HepG2 (cell line): Measurements from ENCODE around the gene SLC25A45. TPM values are rescaled to one million over a fixed set of nuclear protein-coding genes. Genes with fewer than 3 reads are reported as not detected.
A peak's percentile ranks its signal among the peaks of the same experiment; 100 is the strongest.

ENCODE experiments used
- ARNTL ChIP-seq: sonication (generic); formaldehyde crosslinking; IDR thresholded peaks from 2 replicates; pipeline ENCODE4 v1.4.0; 2020; ENCODE audit warnings: mild to moderate bottlenecking, missing genetic modification reagents
- BHLHE40 ChIP-seq: IDR thresholded peaks from 2 replicates; pipeline ENCODE4 v1.6.1; 2011; ENCODE audit warnings: low read length, improper control_type of control experiment
- CBFB ChIP-seq: sonication (generic); formaldehyde crosslinking; IDR thresholded peaks from 2 replicates; pipeline ENCODE4 v1.4.0; 2020; ENCODE audit warnings: missing genetic modification reagents
- CREM ChIP-seq, 2 experiments: sonication (generic) in 1 of 2; formaldehyde crosslinking in 1 of 2; IDR thresholded peaks; 2 replicates each; pipeline versions ENCODE4 v1.4.0 to v1.6.1; 2016 to 2020; ENCODE audit warnings: antibody characterized with exemption in 1 of 2, mild to moderate bottlenecking in 1 of 2, missing genetic modification reagents in 1 of 2
- EP300 ChIP-seq, 3 experiments: sonication (generic) in 1 of 3; formaldehyde crosslinking in 1 of 3; IDR thresholded peaks; 2 replicates each; pipeline versions ENCODE4 v1.5.1 to v1.6.1; 2011 to 2020; ENCODE audit warnings: low read depth in 2 of 3, low read length in 2 of 3, borderline replicate concordance in 1 of 3, improper control_type of control experiment in 1 of 3, mild to moderate bottlenecking in 1 of 3, missing genetic modification reagents in 1 of 3, moderate library complexity in 1 of 3
- FOXO1 ChIP-seq: sonication (generic); formaldehyde crosslinking; IDR thresholded peaks from 2 replicates; pipeline ENCODE4 v1.4.0; 2020; ENCODE audit warnings: missing genetic modification reagents
- HDAC6 ChIP-seq: fragments of 200-600 bp; sonication (generic); IDR thresholded peaks from 2 replicates; pipeline ENCODE4 v1.7.0; 2017; ENCODE audit warnings: mild to moderate bottlenecking, antibody characterized with exemption, low read length, low read depth
- HNRNPH1 ChIP-seq: fragments of 200-400 bp; formaldehyde crosslinking; optimal IDR thresholded peaks from 2 replicates; pipeline ENCODE3; 2017; ENCODE audit warnings: mild to moderate bottlenecking, low read depth, low read length
- HNRNPK ChIP-seq: fragments of 200-400 bp; formaldehyde crosslinking; IDR thresholded peaks from 2 replicates; pipeline ENCODE4 v1.6.1; 2018; ENCODE audit warnings: low read length, low read depth, moderate library complexity, mild to moderate bottlenecking; ENCODE audit not compliant: poor library complexity, severe bottlenecking
- JUNB ChIP-seq: sonication (generic); formaldehyde crosslinking; IDR thresholded peaks from 2 replicates; pipeline ENCODE4 v1.8.0; 2022; ENCODE audit warnings: missing genetic modification reagents, mild to moderate bottlenecking, borderline replicate concordance
- NCOR1 ChIP-seq: fragments of 200-600 bp; sonication (generic); IDR thresholded peaks from 2 replicates; pipeline ENCODE4 v1.7.0; 2017; ENCODE audit warnings: antibody characterized with exemption, low read length, borderline replicate concordance
- PCBP2 ChIP-seq: fragments of 200-400 bp; formaldehyde crosslinking; optimal IDR thresholded peaks from 2 replicates; pipeline ENCODE3; 2018; ENCODE audit warnings: low read length, low read depth; ENCODE audit not compliant: poor library complexity, severe bottlenecking
- POLR2AphosphoS5 ChIP-seq: IDR thresholded peaks from 2 replicates; pipeline ENCODE4 v1.6.1; 2012; ENCODE audit warnings: low read depth, low read length
- SMC3 ChIP-seq: IDR thresholded peaks from 2 replicates; pipeline ENCODE4 v1.6.1; 2011; ENCODE audit warnings: low read length, improper control_type of control experiment
- SRY ChIP-seq: sonication (generic); formaldehyde crosslinking; IDR thresholded peaks from 2 replicates; pipeline ENCODE4 v1.8.0; 2022; ENCODE audit warnings: mild to moderate bottlenecking, missing genetic modification reagents
- TGIF2 ChIP-seq: IDR thresholded peaks from 2 replicates; pipeline ENCODE4 v1.6.1; 2016; ENCODE audit warnings: control low read depth, missing compliant biosample characterization
- ZFP82 ChIP-seq: sonication (generic); formaldehyde crosslinking; IDR thresholded peaks from 2 replicates; pipeline ENCODE4 v1.5.1; 2020; ENCODE audit warnings: mild to moderate bottlenecking, missing genetic modification reagents, borderline replicate concordance
- ZNF121 ChIP-seq: sonication (generic); formaldehyde crosslinking; IDR thresholded peaks from 2 replicates; pipeline ENCODE4 v1.5.0; 2020; ENCODE audit warnings: mild to moderate bottlenecking, missing genetic modification reagents
- ZNF224 ChIP-seq: sonication (generic); formaldehyde crosslinking; IDR thresholded peaks from 2 replicates; pipeline ENCODE4 v1.5.0; 2020; ENCODE audit warnings: mild to moderate bottlenecking, missing genetic modification reagents
- ZNF264 ChIP-seq: sonication (generic); formaldehyde crosslinking; IDR thresholded peaks from 2 replicates; pipeline ENCODE4 v1.4.0; 2020; ENCODE audit warnings: missing genetic modification reagents
- ZNF441 ChIP-seq: sonication (generic); formaldehyde crosslinking; IDR thresholded peaks from 2 replicates; pipeline ENCODE4 v1.7.0; 2021; ENCODE audit warnings: missing genetic modification reagents, borderline replicate concordance
- ZNF547 ChIP-seq: sonication (generic); formaldehyde crosslinking; IDR thresholded peaks from 2 replicates; pipeline ENCODE4 v1.5.1; 2020; ENCODE audit warnings: mild to moderate bottlenecking, missing genetic modification reagents
- ZNF607 ChIP-seq: sonication (generic); formaldehyde crosslinking; IDR thresholded peaks from 2 replicates; pipeline ENCODE4 v1.5.1; 2020; ENCODE audit warnings: missing genetic modification reagents, mild to moderate bottlenecking, borderline replicate concordance
- ZNF713 ChIP-seq: sonication (generic); formaldehyde crosslinking; IDR thresholded peaks from 2 replicates; pipeline ENCODE4 v1.4.0; 2020; ENCODE audit warnings: mild to moderate bottlenecking, missing genetic modification reagents
- ZNF749 ChIP-seq: sonication (generic); formaldehyde crosslinking; IDR thresholded peaks from 2 replicates; pipeline ENCODE4 v1.8.0; 2022; ENCODE audit warnings: mild to moderate bottlenecking, missing genetic modification reagents, moderate library complexity, borderline replicate concordance
- polyA plus RNA-seq, 8 experiments: library from polyadenylated mRNA; depleted of rRNA in 3 of 8; stranded (reverse) in 7 of 8; unstranded in 1 of 8; fragments of >200 nt; fragmentation: Illumina TruSeq in 4 of 8; extraction: Trizol in 4 of 8; gene quantifications; 2 replicates each; pipeline versions ENCODE4 v1.2.1 to v1.2.3, GENCODE V29; 2011 to 2016; ENCODE audit warnings: low read depth in 4 of 8, missing spikeins in 1 of 8, mixed read lengths in 1 of 8; ENCODE audit not compliant: insufficient read depth in 1 of 8
- total RNA-seq, 5 experiments: library from RNA; depleted of rRNA; stranded (reverse); fragments of >200 nt; fragmentation: Illumina TruSeq; extraction: Trizol; gene quantifications; 2 replicates each; pipeline ENCODE4 v1.2.3, GENCODE V29; 2016; ENCODE audit warnings: low read depth in 1 of 5
- TF ChIP-seq, protein P1 (sequence below), 2 experiments: sonication (generic) in 1 of 2; formaldehyde crosslinking in 1 of 2; IDR thresholded peaks; 2 replicates each; pipeline versions ENCODE4 v1.5.1 to v1.6.1; 2011 to 2020; ENCODE audit warnings: borderline replicate concordance in 1 of 2, low read depth in 1 of 2, low read length in 1 of 2, mild to moderate bottlenecking in 1 of 2, missing genetic modification reagents in 1 of 2, moderate library complexity in 1 of 2

Gene SLC25A45
- total and polyA plus RNA-seq, 2 of the 13 experiments (the other 11 are each of a cell fraction or from before 2014, with no cell fraction given), result 1.2 to 3.4 TPM

DNA sequence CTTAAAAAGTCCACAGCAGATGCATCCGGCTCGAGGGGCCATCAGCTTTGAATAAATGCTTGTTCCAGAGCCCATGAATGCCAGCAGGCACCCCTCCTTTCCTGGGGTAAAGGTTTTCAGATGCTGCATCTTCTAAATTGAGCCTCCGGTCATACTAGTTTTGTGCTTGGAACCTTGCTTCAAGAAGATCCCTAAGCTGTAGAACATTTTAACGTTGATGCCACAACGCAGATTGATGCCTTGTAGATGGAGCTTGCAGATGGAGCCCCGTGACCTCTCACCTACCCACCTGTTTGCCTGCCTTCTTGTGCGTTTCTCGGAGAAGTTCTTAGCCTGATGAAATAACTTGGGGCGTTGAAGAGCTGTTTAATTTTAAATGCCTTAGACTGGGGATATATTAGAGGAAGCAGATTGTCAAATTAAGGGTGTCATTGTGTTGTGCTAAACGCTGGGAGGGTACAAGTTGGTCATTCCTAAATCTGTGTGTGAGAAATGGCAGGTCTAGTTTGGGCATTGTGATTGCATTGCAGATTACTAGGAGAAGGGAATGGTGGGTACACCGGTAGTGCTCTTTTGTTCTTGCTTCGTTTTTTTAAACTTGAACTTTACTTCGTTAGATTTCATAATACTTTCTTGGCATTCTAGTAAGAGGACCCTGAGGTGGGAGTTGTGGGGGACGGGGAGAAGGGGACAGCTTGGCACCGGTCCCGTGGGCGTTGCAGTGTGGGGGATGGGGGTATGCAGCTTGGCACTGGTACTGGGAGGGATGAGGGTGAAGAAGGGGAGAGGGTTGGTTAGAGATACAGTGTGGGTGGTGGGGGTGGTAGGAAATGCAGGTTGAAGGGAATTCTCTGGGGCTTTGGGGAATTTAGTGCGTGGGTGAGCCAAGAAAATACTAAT, 42.0 kb upstream of the SLC25A45 start (continued):
- TF ChIP-seq, protein P1, sequence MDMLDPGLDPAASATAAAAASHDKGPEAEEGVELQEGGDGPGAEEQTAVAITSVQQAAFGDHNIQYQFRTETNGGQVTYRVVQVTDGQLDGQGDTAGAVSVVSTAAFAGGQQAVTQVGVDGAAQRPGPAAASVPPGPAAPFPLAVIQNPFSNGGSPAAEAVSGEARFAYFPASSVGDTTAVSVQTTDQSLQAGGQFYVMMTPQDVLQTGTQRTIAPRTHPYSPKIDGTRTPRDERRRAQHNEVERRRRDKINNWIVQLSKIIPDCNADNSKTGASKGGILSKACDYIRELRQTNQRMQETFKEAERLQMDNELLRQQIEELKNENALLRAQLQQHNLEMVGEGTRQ (IDR thresholded peaks at IDR 0.05; ENCODE audit: low read depth, low read length), result 0 out of 2 replicates have a peak, but pooled peaks have one; percentile 4
- TF ChIP-seq, protein P1 (CRISPR knock-in tag; IDR thresholded peaks at IDR 0.05; ENCODE audit: borderline replicate concordance), result no peak
- no peak for TF ChIP-seq ZNF547
- TF ChIP-seq ZNF121 (CRISPR knock-in tag), result no peak
- 0 out of 2 replicates have a peak, but pooled peaks have one; percentile 26 for TF ChIP-seq BHLHE40
- 0 out of 2 replicates have a peak, but pooled peaks have one; percentile 10 for TF ChIP-seq ZNF749 (CRISPR knock-in tag)
- TF ChIP-seq HDAC6, result 0 out of 2 replicates have a peak, but pooled peaks have one; percentile 27
- no peak for TF ChIP-seq ZFP82
- TF ChIP-seq NCOR1, result peak; percentile 19; the same call in 1 of the 2 replicates
- peak; percentile 79 for TF ChIP-seq POLR2AphosphoS5
- TF ChIP-seq ZNF224 (CRISPR knock-in tag), result peak; percentile 71; the same call in 1 of the 2 replicates
- 0 out of 2 replicates have a peak, but pooled peaks have one; percentile 27 for TF ChIP-seq ZNF607 (CRISPR knock-in tag)
- 0 out of 2 replicates have a peak, but pooled peaks have one; percentile 2 for TF ChIP-seq SMC3
- no peak for TF ChIP-seq ZNF713 (CRISPR knock-in tag)
- TF ChIP-seq EP300 (IDR thresholded peaks at IDR 0.05; ENCODE audit: low read depth in 2 of 2, low read length in 2 of 2), result no peak
- no peak for TF ChIP-seq EP300 (CRISPR knock-in tag; IDR thresholded peaks at IDR 0.05; ENCODE audit: borderline replicate concordance)
- peak; percentile 82 for TF ChIP-seq HNRNPK
- no peak for TF ChIP-seq CBFB
- TF ChIP-seq CREM (IDR thresholded peaks at IDR 0.05), result no peak
- TF ChIP-seq CREM (CRISPR knock-in tag; IDR thresholded peaks at IDR 0.05), result no peak
- TF ChIP-seq ZNF264 (CRISPR knock-in tag), result 0 out of 2 replicates have a peak, but pooled peaks have one; percentile 22
- TF ChIP-seq JUNB (CRISPR knock-in tag), result 0 out of 2 replicates have a peak, but pooled peaks have one; percentile 31
- TF ChIP-seq TGIF2 (CRISPR knock-in tag), result no peak
- no peak for TF ChIP-seq ZNF441 (CRISPR knock-in tag)
- TF ChIP-seq ARNTL, result 0 out of 2 replicates have a peak, but pooled peaks have one; percentile 10
- 0 out of 2 replicates have a peak, but pooled peaks have one; percentile 3 for TF ChIP-seq SRY (CRISPR knock-in tag)
- no peak for TF ChIP-seq FOXO1 (CRISPR knock-in tag)
- peak; percentile 92 for TF ChIP-seq PCBP2
- peak; percentile 22 for TF ChIP-seq HNRNPH1
